Measurements from ENCODE around the gene LTF.

The LTF gene

DNA sequence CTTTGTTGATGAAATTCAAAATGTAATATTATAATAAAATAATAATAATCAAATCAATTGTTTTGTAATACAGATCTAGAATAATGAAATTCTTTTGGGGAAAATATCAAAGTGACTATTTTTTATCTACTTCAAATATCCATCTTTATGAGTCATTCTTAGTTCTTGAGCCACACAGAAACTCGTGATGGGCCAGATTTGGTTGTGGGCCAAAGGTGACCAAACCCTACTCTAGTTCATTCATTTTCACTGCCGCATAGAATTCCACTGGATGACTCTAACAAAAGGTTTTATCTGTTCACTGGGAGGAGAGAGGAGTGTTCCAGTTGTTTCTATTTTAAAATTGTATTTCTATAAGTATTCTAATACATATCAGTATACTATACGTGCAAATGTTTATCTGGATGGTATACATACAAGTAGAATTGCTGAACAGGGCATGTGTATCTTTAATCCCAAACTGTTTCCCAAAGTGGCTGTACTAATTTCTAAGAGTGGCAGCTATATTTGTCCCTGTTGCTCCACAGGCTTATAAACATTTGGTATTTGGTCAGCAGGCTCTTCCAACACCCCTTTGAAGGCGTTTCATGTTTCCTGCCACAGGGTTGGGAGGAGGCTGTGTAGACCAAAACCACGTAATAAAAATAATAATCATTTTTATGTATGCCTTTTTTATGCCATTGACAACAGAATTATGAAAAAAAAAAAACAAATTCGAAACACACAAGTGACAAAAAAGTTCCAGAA lies 25.8 kb upstream of the LTF start:
- DNase-seq, result no peak

DNA sequence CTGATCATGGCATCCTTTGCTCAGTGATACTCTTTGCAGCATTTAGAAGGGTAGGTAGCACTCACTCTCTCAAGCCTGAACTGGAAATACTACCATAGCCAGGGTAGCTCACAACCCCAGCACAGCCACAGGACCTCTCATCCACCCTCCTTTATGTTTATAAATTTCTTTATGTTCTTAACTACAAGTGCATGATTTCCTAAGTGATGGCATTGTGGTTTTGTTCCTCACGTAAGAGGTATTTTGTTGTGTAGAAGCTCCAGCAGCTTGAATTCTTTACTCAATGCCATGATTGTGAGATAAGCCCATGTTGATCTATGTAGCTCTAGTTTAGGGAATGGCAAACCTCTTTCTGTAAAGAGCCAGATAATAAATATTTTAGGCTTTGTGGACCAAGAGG lies 25.2 kb upstream of the LTF start:
- no peak for DNase-seq

DNA sequence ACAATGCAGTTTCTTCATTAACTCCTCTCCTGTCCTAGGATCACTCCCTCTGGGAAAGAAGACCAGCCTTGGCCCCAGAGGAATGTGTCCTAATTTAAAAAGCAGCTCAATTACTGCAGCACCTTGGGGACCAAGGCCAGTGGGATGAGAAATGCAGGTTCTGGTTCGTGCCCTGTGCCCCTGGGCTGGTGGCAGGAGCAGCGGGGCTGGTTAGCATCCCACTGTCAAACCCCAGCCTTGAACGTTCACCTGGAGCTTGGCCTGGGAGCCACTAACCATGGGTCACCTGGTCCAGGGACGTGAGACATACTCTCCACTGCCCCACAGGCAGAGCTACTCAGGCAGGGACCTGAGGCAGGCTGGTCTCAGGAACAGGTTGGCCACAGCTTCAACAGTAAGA lies 24.7 kb upstream of the LTF start:
- no peak for DNase-seq

DNA sequence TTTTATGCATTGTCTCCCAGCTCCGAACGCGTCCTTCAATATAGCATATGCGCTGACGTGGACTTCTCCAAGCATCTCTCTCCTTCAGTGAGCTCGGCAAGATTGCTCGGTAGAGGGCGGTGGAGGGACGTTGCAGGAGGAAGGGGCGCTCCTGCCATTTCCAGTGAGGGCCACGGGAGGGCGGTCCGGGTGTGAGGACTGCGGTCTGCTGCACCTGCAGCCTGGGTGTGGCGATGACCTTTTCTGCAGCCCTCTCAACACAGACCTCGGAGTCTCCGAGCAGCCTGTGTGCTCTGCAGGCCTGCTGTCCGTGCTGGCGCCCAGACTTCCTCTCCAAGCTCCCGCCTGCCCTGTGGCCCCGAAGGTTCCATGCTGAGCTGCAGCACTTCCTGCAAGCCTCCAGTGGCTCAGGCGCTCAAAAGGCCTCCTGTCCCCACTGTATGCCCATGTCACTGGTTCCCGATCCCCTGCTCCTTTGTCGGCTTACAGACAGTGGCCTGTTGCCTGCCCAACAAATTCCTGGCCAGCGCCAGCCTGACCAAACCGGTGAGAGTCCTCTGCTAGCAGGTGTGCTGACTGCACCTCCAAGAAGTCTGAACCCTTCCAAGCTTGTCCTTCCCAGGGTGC lies 24.1 kb upstream of the LTF start:
- DNase-seq, result peak; percentile 58

DNA sequence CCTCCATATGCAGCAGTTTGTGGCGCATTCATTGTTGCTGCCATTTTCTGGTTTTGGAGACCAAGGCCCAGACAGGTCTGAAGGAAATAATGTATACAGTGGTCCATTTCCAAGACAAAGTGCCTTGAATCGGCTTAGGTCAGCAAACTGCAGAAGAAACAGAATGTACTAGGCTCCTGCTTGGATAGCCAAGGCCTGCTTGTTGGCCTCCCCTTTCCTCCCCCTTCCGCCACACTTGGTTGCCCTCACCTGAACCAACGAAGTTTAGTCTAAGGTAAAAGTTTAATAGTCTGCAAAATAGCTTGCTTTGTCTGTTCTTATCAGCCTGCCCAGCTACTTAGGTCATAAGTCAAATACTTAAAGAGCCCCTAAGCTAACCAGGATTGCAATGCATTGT lies 21.1 kb upstream of the LTF start:
- DNase-seq, result no peak

DNA sequence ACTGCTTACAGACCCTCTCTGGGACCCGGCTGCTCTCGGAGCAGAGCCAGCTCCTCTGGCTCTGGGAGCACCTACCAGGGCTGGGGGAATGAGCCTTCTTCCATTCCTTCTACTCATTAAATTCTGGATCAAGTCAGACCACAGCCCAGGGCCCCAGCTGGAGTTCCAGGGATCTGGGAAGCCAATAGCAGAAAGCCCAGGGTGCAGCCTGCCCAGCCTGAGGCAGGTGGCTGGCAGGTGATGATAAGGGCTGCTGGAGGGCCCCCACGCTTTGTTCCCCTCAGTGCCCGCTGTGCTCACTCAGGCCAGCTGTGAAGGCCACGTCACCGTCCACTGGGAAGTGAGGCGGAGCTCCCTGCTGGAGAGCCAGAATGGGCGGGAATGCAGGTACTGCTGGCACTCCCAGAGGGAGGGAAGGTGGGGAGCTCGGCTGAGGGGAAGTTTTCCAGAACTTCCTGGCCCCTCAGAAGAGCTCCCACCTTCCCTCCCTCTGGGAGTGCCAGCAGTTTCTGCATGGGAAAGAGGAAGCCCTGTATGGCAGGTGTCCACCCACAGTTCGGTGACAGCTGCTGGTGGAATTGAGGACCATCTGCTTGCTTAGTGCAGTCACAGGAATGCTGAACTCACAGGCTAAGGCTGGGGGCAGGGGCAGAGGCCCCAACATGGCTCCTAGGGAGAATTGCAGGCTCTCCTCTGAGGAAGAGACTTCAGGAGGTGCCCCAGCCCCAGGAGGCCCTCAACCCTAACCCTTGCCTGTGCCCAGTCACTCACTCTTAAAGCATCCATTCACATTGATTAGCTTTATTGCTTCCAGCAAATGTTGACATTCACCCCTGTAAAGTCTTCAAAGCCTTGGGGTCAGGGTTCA lies 20.4 kb upstream of the LTF start:
- peak; percentile 32 for DNase-seq

DNA sequence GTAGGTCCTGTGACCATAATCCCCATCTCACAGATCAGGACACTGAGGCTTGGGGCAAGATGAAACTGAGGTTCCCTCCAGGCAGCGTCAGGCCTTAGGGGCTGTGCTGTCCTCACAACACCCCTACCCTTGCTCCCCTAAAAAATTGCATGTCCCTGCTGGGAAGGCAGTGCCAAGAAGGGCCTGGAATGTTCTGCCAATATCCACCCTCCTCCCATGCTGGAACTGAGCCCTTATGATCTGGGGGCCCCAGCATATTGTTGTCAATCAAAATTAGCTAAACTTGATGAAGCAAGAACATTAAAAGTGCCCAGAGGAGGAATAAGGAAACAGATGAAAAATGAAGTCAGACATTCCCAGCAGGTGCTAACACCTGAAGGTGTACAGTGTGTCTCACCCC lies 19.7 kb upstream of the LTF start:
- DNase-seq, result no peak

DNA sequence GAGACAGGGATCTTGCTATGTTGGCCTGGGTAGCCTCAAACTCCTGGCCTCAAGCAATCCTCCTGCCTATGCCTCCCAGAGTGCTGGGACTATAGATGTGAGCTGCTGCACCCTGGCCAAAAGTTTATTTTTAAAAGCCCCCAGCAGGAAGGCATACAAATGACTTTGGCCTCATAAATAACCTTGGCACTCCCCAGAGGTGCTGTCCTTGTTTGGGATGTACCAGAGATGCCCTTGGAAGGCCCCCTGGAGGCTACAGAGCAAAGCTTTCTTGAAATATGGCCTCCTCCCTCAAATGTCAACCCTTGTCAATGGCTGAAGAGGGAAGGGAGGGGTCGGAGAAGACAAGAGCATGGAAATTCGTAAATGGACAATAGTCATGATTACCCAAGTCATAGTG lies 19.1 kb upstream of the LTF start:
- no peak for DNase-seq

DNA sequence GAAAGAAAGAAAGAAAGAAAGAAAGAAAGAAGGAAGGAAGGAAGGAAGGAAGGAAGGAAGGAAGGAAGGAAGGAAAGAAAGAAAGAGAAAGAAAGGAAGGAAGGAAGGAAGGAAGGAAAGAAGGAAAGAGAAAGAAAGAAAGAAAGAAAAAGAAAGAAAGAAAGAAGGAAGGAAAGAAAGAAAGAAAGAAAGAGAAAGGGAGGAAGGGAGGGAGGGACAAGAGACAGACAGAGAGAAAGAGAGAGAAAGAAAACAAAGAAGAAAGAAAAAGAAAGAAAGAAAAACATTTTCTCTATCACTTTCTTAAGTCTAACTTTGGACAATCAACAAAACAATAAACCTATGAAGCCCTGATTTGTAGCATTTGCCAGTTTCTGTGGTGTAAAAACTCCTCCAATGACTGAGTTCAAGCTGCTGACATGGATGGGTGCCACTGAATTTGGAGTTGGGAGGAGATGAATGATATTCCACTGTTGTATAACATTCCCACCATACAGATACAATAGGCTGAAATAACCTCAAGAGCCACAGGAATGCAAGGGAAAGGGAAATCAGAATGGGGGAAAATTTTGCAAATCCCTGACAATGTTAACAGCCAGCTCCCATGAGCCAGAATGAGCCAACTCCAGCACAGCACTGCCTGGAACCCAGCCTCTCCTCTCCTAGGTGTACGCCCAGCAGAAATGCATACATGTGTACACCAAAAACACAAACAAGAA lies 18.1 kb upstream of the LTF start:
- no peak for DNase-seq

DNA sequence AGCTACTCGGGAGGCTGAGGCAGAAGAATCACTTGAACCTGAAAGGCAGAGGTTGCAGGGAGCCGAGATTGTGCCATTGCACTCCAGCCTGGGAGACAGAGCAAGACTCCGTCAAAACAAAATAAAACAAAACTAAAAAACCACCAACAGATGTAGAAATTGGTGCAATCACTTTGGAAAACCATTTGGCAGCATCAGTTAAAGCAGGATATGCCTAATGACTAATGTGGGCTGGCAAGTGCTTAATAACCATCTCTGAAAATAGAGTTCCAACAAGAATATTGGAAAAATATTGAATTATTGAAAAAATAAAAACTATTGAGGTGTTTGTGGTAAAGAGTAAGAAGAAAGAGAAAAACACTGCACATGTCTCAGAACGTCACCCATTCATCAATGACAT lies 16.9 kb upstream of the LTF start:
- no peak for DNase-seq

DNA sequence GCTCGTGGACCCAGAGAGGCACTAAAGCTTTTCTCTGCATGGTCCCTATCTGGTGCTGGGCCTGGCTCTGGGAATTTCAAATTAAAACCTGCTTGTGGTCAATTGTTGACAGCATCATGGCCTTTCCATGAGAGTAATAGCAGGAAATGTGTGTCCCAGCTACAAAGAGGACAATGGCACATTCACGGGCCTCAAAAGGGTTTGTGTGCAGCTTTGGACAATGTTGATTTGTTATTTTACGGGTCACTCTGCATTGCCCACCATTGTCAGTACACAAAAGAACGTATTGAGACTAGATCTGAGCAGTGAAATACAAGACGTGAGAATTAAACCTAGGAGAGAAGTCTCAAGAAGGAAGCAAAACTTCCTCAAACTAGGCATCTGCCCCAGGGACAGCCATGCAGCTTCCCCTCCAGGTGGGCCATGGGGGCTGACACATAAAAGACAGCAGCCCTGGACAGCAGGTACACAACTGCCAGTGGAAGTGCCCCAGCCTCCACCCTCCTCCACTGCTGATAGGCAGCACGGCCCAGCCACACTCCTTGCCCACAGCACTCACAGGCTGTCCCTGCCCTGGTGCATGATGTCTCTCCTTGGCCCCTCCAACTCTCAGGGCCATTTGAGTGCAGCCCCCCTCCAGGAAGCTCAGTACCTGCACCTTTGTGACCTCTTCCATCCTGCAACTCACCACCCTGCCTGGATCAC lies 15.9 kb upstream of the LTF start:
- DNase-seq, result no peak

DNA sequence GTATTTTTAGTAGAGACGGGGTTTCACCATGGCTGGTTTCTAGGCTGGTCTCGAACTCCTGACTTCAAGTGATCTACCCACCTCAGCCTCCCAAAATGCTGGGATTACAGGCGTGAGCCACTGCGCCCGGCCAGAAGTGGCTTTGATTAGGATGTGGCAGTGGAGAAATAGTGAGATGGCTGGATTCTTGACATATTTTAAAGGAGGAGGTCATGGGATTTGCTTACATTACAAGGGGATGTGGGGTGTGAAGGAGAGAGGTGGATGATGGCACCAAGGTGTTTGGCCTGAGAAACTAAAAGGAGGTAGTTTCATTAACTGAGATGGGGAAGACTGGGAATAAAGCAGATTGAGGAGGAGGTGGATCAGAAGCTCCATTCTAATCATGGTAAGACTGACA lies 15.0 kb upstream of the LTF start:
- DNase-seq, result no peak

DNA sequence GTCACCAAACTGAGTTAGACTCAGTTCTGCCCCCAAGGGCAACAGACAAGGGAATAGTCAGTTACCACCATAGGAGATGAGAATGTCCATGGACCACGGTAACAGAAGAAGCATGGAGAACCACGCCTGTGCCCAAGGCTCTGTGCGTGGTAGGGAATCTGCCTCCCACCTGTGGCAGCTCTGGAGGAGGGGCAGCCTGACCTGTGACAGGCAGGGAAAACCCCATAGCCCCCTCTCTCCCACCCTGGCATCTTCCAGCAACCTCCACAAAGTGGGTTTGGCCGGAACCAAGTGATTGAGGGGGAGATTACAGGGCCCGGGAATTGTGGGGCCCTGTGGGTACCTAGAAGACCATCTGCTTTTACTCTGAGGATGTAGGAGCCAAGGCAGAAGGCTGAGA lies 14.3 kb upstream of the LTF start:
- no peak for DNase-seq

DNA sequence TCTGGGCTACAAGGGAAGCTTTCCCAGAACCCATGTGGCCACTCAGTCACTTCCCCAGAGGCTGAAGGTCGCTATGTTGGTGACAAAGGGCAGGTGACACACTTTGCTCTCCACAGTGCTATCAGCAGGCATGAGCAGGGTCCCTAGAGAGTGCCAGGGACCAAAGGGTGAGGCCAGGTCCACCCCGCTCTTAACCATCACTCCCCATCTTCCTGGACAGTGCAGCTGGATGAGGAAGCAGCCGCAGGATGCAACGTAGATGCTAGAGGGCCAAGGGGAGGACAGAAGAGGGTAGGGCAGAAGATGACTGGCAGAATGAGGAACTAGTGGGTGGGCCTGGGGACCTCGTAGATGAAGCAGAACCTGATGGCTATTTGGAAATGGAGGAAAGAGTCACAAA lies 13.6 kb upstream of the LTF start:
- DNase-seq, result no peak

DNA sequence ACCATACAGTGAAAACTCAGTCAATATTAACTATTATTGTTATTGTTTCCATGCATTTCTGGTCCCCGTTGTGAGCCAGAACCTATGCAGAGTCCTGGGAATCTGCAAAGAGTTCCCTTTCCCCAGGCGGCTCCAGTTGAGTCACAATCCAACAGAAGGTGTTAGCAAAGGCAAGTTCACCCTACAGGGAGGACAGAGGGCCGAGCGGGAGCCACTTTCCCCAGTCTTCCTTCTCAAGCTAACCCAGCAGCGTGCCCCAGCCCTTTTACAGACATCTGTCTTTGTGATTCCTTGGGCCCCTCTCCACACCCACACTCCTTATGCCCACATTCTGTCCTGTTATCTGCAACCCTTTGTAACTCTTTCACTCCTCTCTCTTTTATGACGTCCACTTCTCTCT lies 13.1 kb upstream of the LTF start:
- DNase-seq, result no peak

DNA sequence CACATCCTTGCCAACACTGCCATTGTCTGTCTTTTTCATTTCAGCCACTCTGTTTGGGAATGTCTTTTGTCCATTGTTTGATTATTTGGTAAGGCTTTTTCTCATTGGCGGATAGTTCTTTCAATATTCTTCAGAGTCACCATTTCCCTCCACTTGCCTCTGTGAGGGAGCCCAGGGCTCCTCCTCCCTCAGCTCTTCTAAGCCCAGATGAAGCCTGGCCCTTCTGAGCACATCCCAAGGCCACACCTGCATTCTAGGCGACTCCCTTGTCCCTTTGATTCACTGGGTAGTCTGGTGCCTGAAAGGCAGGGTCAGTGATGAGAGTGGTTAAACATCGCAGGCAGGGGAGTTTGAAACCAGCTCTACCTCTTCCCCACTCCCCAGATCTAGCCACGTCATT lies 12.4 kb upstream of the LTF start:
- no peak for DNase-seq

DNA sequence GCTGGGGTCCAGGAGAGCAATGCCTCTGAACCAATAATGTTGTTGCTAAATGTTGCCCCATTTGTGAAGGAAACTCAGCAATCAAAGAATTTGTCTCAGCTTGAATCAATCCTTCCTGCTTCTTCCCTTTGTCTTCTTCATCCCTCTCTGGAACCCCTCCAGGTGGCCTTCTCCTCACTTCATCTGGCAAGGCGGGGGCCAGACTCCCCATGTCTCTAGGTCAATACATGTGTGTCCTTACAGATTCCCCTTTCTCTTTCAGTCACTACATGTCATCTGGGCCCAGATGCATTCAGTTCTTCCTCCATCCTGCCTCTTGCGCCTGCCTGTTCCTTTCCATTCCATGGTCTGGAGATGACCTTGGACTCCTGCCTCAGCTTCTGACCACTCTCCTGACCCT lies 8.0 kb upstream of the LTF start:
- no peak for DNase-seq

DNA sequence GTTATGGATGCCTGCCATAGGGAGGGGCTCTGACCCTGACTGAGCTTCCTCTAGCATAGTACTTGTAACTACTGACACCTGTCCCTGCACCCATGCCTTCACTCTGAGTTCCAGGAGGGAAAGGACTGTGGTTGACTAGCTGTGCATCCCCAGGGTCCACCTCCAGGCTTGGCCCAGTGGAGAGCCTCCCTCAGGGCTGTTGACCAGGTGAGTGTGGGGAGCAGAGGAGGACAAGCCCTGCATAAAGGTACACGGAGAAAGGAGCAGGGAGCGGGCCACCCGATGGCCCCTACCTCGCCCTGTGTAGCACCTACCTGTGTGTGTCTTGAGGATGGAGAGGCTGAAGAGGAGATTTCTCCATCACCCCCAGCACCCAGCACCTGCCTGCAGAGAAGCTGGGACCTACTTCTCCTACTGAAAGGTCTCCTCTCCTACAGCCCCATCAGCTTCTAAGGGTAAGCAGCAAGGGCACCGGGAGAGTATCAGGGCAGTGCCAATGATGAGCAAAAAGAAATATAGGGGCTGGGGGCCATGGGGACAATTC lies 6.7 kb upstream of the LTF start:
- no peak for DNase-seq

DNA sequence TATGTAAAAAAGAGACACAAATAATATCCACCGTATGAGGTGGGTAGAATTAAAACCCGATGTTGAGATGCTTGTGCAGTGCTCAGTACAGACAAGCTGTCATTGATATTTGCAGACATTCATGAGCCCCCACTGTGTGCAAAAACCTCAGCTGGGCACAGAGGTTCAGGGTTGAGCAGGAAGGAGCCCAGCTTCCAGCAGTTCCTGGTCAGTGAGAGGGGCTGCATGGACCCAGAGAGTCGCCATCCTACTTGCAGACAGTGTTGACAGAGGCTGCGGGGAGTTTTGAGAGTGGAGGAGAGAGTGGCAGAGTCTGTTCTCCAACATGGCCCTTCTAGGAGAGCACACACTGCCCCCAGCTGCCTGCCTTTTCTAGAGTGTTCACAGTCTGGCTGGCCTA lies 6.1 kb upstream of the LTF start:
- DNase-seq, result no peak

DNA sequence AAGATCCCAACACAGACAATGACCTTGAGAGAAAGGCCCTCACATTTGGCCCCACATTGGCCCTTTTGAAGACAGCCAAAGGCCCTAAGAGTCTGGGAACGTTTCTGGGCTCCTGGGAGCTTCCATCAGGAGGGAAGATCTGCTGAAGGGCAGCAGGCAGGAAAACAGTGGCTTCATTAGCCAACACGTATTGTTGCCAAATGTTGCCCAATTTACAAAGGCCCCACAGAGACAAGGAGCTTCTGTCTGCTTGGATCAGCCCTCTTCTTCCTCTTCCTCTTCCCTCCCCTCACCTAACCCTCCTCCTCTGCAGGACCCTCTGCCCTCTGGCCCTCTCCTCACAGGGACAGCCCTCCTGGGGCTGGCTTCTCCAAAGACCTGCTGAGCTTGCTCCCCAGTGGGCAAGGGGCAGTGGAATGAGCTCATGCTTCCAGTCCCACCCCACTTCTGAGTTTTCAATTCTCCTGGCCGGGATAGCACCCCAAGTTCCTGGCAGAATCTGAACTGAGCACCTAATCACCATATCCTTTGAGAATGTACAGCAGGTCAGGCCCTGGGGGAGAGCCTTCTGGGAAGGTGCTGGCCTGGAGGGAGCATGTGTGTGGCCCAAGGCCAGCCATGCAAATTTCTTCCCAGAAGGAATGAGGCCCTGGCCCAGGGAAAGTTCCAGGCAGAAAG lies 5.1 kb upstream of the LTF start:
- DNase-seq, result no peak

DNA sequence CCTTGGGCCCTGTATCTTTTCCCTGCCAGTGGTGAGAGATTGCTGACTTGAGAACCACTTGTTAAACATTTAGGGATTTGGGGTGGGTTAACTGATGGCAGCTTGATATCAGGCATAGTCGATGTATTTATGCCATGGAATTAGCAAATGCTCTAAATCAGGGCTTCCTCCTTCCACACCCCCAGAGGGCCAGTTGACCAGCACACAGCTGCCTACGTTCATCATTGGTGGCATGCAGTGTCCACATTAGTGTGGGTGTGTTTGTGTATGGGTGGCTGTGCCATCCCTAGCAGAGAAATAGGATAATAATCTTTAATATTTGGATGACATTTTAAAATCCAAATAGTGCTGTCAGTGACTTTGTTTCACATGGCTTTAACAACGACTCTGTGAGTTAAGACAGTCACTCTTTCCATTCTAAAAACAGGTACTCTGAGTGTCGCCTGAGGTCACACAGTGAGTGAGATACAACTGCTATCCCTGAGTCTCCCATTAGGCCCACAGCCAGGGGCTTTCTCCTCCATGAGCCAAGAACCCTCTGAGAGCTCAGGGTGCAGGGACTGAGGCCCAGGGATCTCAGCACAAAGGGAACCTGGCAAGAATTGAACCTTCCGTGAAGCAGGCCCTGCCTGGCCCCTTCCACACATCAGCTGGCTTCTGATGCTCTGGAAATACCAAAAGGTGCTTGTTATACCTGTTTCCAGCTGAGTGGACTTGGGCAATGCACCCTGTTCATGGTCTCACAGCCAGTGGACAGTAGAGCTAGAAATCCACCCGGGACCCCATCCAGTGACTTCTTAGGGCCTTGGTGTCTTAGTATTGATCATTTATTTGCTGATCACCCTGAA lies 4.3 kb upstream of the LTF start:
- no peak for DNase-seq

All from NCI-H1417 treated with DMSO at 0.1 percent for 48 hours (cell line).